Activated CD8-positive, alpha-beta memory T cell treated with anti-CD3 and anti-CD28 coated beads, Interleukin-2, amount 50 U/mL, for 1 hour (primary cell): ENCODE results near the gene THRAP3.

Experiments used
- DNase-seq: peaks from one replicate; pipeline ENCODE4 v3.0.0-alpha.2; 2020; ENCODE audit errors: extremely low read depth

The THRAP3 gene

DNA sequence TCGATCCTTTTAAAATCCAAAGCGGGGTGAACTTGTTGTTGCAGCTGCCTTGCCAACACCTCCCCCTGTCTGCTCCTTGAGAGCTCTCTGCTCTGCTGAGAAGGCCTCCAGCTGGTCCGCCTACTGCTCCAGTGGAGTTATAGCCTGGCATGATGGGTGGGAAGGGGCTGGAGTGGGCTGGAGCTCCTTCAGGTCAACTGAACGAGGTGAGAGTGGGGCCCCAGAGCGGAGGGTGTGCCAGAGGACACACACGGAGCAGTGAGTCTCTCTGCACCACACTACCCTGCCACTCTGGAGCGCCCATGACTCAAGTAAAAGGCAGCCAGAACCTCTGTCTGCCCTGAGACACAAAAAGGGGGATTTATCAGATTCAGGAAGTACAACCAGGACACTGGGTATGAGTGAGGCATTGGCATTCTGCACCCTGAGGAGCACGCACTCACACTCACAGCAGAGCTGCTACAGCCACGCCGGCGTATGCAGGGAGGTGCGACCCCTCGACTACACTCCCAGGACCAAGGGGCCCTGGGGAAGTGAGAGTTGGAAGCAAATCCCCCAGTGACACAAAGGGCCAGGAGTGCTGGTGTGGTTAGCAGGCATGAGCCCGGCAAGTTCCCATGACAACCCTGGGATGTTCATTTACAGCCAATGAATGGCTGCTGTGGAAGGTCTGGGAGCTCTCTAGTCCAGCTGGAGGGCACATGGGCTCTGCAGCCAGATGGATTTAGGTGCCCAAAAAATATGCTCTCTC is 127.2 kb downstream of the THRAP3 start:
- DNase-seq: no peak

DNA sequence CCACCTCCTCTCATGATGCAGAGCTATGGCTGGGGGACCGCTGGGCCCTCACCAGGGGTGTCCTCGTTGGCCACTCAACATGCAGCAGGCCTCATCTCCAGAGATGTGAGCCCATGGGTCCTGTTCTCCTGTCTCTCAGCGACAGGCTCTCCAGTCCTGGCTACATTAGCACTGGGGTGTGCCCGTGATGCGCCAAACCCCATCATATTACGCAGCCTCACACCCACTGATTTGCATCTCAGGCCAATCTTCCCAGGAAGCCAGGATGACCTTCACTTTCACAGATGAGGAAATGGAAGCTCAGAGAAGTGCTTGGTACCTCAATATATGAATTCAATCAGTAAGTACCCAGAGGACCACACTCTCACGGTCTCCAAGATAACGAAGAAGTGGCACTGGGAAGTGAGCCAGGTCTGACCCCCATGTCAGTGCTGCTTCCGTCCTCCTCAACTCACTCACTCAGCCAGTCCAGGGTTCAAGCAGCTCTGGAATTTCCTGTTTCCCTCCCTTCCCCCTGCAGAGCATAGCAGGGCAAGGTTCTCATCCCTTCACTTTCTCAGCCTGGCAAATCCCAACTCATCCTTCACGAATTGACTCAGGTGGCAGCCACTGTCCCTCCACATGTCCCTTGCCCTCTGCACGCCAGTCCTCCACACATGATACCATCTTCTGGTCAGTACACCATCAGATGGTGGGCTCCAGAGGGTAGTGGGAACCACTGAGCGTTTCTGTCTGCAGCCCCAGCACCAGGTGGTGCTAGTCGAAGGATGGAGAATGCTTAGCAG is 128.1 kb downstream of the THRAP3 start:
- no peak for DNase-seq

GRCh38 chr1:36352910-36353878 is 129.0 kb downstream of the THRAP3 start:
- DNase-seq: no peak

DNA sequence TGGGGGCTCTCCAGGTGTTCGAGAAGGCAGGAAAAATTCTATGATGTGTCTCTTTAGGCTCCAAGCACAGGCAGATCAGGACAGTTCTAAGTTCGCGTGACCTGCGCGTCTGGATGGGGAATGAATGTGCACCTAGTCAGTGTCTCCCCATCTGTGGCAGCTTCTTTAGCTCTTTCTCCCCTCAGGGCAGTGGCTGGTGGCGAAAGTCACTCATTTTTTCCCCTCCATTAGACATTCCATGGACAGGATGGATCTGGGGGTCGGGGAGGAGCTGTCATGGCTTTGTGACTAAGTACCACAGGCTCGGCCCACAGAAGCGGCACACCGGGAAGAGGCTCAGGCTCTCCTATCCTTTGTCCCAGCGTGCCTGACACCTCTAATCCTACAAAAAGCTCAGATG is 130.2 kb downstream of the THRAP3 start:
- no peak for DNase-seq
